HepG2 (cell line): ENCODE data around the gene BCL11B. TPM values are rescaled to one million over a fixed set of nuclear protein-coding genes. Genes with fewer than 3 reads are reported as not detected.

Experiments used
- ATAC-seq: fragments of 200-7000 bp; cut with Tn5 transposase; 3 replicates; pipeline ENCODE4 v1.9.1; 2020; ENCODE audit warnings: mild to moderate bottlenecking, moderate library complexity
- BruUV-seq: library from RNA; stranded (reverse); fragments of 400-500 nt; replicated peaks from 2 replicates; lab custom pipeline; 2021; lab: Mats Ljungman, UMichigan
- CTCF ChIA-PET: fragments of 300-600 bp; formaldehyde crosslinking; extraction: SDS; loops from one replicate; lab custom pipeline; 2021; ENCODE audit warnings: low total read pairs, inconsistent platforms, low intra/inter-chr PET ratio; lab: Yijun Ruan, JAX
- POLR2A ChIA-PET: fragments of 350-600 bp; sonication (Branson Sonifier 250); formaldehyde crosslinking; loops from one replicate; lab custom pipeline; 2020; ENCODE audit warnings: antibody characterized with exemption, inconsistent platforms; lab: Yijun Ruan, JAX
- DNase-seq: peaks from one replicate; pipeline ENCODE4 v3.0.0-alpha.2; 2015; ENCODE audit warnings: low spot score
- FAIRE-seq: peaks from 3 replicates; lab custom pipeline; 2011; peaks lifted over from hg19 to GRCh38; lab: Jason Lieb, UNC
- H2AFZ ChIP-seq: one replicate; pipeline ENCODE4 v1.6.1; 2011; ENCODE audit warnings: low read length, inconsistent platforms
- H3K27ac ChIP-seq: fragments of 300-600 bp; 3 replicates; pipeline ENCODE4 v1.8.0; 2011; ENCODE audit warnings: mixed run types, mild to moderate bottlenecking, mixed read lengths, low read length, inconsistent platforms; ENCODE audit not compliant: insufficient read depth; ENCODE audit errors: extremely low read length
- H3K27me3 ChIP-seq, 2 experiments: fragments of 200-600 bp in 1 of 2; 2 replicates in 1 of 2; 3 replicates in 1 of 2; pipeline versions ENCODE4 v1.6.0 to v1.8.0; 2011; ENCODE audit warnings: low read length in 2 of 2, mild to moderate bottlenecking in 2 of 2, moderate library complexity in 2 of 2, inconsistent platforms in 1 of 2; ENCODE audit not compliant: insufficient read depth in 2 of 2, control insufficient read depth in 1 of 2
- H3K36me3 ChIP-seq, 2 experiments: fragments of 200-600 bp in 1 of 2; replicated peaks in 1 of 2; 2 replicates in 1 of 2; 3 replicates in 1 of 2; pipeline versions ENCODE4 v1.5.1 to v1.8.0; 2011; ENCODE audit warnings: low read length in 2 of 2, inconsistent platforms in 1 of 2; ENCODE audit not compliant: insufficient read depth in 2 of 2, control insufficient read depth in 1 of 2
- H3K4me1 ChIP-seq: 2 replicates; pipeline ENCODE4 v1.5.1; 2012; ENCODE audit warnings: low read length, inconsistent platforms; ENCODE audit not compliant: insufficient read depth
- H3K4me2 ChIP-seq: 2 replicates; pipeline ENCODE4 v1.6.0; 2011; ENCODE audit warnings: low read depth, low read length, inconsistent platforms
- H3K4me3 ChIP-seq, 3 experiments: fragments of 200-600 bp in 1 of 3; sonication (generic), shearing (Covaris generic) in 1 of 3; replicated peaks in 1 of 3; 2 replicates each; pipeline ENCODE4 v1.5.1; 2011 to 2016; ENCODE audit warnings: low read length in 3 of 3, inconsistent platforms in 2 of 3, low read depth in 2 of 3, mild to moderate bottlenecking in 2 of 3, control low read depth in 1 of 3, mixed read lengths in 1 of 3; ENCODE audit not compliant: insufficient read depth in 1 of 3
- H3K79me2 ChIP-seq: one replicate; pipeline ENCODE4 v1.6.1; 2011; ENCODE audit warnings: low read length, inconsistent platforms; ENCODE audit not compliant: insufficient read depth
- H3K9ac ChIP-seq: 2 replicates; pipeline ENCODE4 v1.6.0; 2011; ENCODE audit warnings: mild to moderate bottlenecking, low read depth, low read length, inconsistent platforms; ENCODE audit not compliant: insufficient read depth
- H3K9me3 ChIP-seq: 2 replicates; pipeline ENCODE4 v1.5.1; 2012; ENCODE audit warnings: mild to moderate bottlenecking, low read length
- H4K20me1 ChIP-seq: 2 replicates; pipeline ENCODE4 v1.6.0; 2011; ENCODE audit warnings: inconsistent platforms, mild to moderate bottlenecking, low read length, moderate library complexity; ENCODE audit not compliant: insufficient read depth
- EZH2 ChIP-seq: conservative IDR thresholded peaks from 2 replicates; pipeline ENCODE4 v1.6.1; 2012; ENCODE audit warnings: mild to moderate bottlenecking, low read depth, low read length, moderate library complexity
- FOSL1 ChIP-seq: sonication (generic); formaldehyde crosslinking; IDR thresholded peaks from 2 replicates; pipeline ENCODE4 v1.9.0; 2021; ENCODE audit warnings: missing genetic modification reagents, borderline replicate concordance
- HOXD1 ChIP-seq: sonication (generic); formaldehyde crosslinking; IDR thresholded peaks from 2 replicates; pipeline ENCODE4 v1.5.0; 2020; ENCODE audit warnings: missing genetic modification reagents
- IKZF1 ChIP-seq: fragments of 450-650 bp; IDR thresholded peaks from 2 replicates; pipeline ENCODE4 v1.7.1; 2016
- MEF2D ChIP-seq: sonication (generic); formaldehyde crosslinking; IDR thresholded peaks from 2 replicates; pipeline ENCODE4 v1.5.1; 2020; ENCODE audit warnings: mild to moderate bottlenecking, missing genetic modification reagents
- SIN3A ChIP-seq: IDR thresholded peaks from 2 replicates; pipeline ENCODE4 v1.6.1; 2011; ENCODE audit warnings: low read depth, mild to moderate bottlenecking, control low read depth, low read length, borderline replicate concordance
- SRY ChIP-seq: sonication (generic); formaldehyde crosslinking; IDR thresholded peaks from 2 replicates; pipeline ENCODE4 v1.8.0; 2022; ENCODE audit warnings: mild to moderate bottlenecking, missing genetic modification reagents
- ZMYM3 ChIP-seq: sonication (generic); formaldehyde crosslinking; IDR thresholded peaks from 2 replicates; pipeline ENCODE4 v1.5.1; 2020; ENCODE audit warnings: mild to moderate bottlenecking, missing genetic modification reagents
- ZNF224 ChIP-seq: sonication (generic); formaldehyde crosslinking; IDR thresholded peaks from 2 replicates; pipeline ENCODE4 v1.5.0; 2020; ENCODE audit warnings: mild to moderate bottlenecking, missing genetic modification reagents
- ZNF563 ChIP-seq: sonication (generic); formaldehyde crosslinking; IDR thresholded peaks from 2 replicates; pipeline ENCODE4 v1.8.0; 2022; ENCODE audit warnings: mild to moderate bottlenecking, moderate library complexity, missing genetic modification reagents
- WGBS: methylation state at CpG from one replicate; pipeline ENCODE4 v1.1.6; 2017; ENCODE audit warnings: low lambda C conversion rate; 5-methylcytosine and 5-hydroxymethylcytosine counted together
- in situ Hi-C: cut with HindIII; loops from 2 replicates; pipeline ENCODE4 v1.10.0; 2017; ENCODE audit warnings: low pct_unique_long_range_greater_than_20kb; ENCODE audit not compliant: extremely low pct_ligation_motif_present
- intact Hi-C: fragments of 100-400 bp; cut with micrococcal nuclease; formaldehyde crosslinking; loops from one replicate; pipeline ENCODE4 v1.10.0; 2022; ENCODE audit not compliant: unreplicated experiment
- polyA plus RNA-seq, 8 experiments: library from polyadenylated mRNA; depleted of rRNA in 3 of 8; stranded (reverse) in 7 of 8; unstranded in 1 of 8; fragments of >200 nt; fragmentation: Illumina TruSeq in 4 of 8; extraction: Trizol in 4 of 8; gene quantifications; 2 replicates each; pipeline versions ENCODE4 v1.2.1 to v1.2.3, GENCODE V29; 2011 to 2016; ENCODE audit warnings: low read depth in 4 of 8, missing spikeins in 1 of 8, mixed read lengths in 1 of 8; ENCODE audit not compliant: insufficient read depth in 1 of 8
- total RNA-seq, 5 experiments: library from RNA; depleted of rRNA; stranded (reverse); fragments of >200 nt; fragmentation: Illumina TruSeq; extraction: Trizol; gene quantifications; 2 replicates each; pipeline ENCODE4 v1.2.3, GENCODE V29; 2016; ENCODE audit warnings: low read depth in 1 of 5
- TF ChIP-seq, protein P1 (sequence below), 2 experiments: IDR thresholded peaks; 2 replicates each; pipeline ENCODE4 v1.6.1; 2011 to 2012; ENCODE audit warnings: low read length in 2 of 2, borderline replicate concordance in 1 of 2, low read depth in 1 of 2, mild to moderate bottlenecking in 1 of 2, moderate library complexity in 1 of 2
- TF ChIP-seq, protein P2 (sequence below): sonication (generic); formaldehyde crosslinking; IDR thresholded peaks from 2 replicates; pipeline ENCODE4 v1.5.0; 2020; ENCODE audit warnings: mild to moderate bottlenecking, missing genetic modification reagents, moderate library complexity
- TF ChIP-seq, protein P3 (sequence below): sonication (generic); formaldehyde crosslinking; IDR thresholded peaks from 2 replicates; pipeline ENCODE4 v1.5.0; 2020; ENCODE audit warnings: mild to moderate bottlenecking, missing genetic modification reagents, borderline replicate concordance

Gene BCL11B
- total and polyA plus RNA-seq, 2 of the 13 experiments (the other 11 are each of a cell fraction or from before 2014, with no cell fraction given): not detected

DNA sequence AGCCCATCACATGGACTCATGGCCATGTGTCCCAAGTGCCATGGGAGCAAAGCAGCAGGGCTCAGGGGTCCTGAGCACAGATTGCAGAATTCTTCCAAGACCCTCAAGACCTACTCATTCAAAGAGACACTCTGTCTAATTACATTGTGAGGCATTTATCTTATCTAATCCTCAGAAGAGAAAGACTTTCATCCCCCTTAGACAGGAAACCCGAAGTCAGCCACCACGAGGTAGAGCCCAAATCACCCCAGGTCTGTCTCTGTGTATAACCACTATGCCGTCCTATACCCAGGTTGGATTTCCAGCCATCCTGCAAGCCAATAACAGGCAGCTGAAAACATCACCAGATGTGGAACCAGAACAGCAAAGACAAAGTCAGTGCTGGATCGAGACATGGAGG is 8.9 kb upstream of the BCL11B start (continued):
- TF ChIP-seq, protein P1, sequence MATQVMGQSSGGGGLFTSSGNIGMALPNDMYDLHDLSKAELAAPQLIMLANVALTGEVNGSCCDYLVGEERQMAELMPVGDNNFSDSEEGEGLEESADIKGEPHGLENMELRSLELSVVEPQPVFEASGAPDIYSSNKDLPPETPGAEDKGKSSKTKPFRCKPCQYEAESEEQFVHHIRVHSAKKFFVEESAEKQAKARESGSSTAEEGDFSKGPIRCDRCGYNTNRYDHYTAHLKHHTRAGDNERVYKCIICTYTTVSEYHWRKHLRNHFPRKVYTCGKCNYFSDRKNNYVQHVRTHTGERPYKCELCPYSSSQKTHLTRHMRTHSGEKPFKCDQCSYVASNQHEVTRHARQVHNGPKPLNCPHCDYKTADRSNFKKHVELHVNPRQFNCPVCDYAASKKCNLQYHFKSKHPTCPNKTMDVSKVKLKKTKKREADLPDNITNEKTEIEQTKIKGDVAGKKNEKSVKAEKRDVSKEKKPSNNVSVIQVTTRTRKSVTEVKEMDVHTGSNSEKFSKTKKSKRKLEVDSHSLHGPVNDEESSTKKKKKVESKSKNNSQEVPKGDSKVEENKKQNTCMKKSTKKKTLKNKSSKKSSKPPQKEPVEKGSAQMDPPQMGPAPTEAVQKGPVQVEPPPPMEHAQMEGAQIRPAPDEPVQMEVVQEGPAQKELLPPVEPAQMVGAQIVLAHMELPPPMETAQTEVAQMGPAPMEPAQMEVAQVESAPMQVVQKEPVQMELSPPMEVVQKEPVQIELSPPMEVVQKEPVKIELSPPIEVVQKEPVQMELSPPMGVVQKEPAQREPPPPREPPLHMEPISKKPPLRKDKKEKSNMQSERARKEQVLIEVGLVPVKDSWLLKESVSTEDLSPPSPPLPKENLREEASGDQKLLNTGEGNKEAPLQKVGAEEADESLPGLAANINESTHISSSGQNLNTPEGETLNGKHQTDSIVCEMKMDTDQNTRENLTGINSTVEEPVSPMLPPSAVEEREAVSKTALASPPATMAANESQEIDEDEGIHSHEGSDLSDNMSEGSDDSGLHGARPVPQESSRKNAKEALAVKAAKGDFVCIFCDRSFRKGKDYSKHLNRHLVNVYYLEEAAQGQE (IDR thresholded peaks at IDR 0.05; ENCODE audit: borderline replicate concordance in 1 of 2, low read depth in 1 of 2, low read length in 2 of 2): no peak
- TF ChIP-seq MEF2D (CRISPR knock-in tag): no peak
- TF ChIP-seq, protein P2, sequence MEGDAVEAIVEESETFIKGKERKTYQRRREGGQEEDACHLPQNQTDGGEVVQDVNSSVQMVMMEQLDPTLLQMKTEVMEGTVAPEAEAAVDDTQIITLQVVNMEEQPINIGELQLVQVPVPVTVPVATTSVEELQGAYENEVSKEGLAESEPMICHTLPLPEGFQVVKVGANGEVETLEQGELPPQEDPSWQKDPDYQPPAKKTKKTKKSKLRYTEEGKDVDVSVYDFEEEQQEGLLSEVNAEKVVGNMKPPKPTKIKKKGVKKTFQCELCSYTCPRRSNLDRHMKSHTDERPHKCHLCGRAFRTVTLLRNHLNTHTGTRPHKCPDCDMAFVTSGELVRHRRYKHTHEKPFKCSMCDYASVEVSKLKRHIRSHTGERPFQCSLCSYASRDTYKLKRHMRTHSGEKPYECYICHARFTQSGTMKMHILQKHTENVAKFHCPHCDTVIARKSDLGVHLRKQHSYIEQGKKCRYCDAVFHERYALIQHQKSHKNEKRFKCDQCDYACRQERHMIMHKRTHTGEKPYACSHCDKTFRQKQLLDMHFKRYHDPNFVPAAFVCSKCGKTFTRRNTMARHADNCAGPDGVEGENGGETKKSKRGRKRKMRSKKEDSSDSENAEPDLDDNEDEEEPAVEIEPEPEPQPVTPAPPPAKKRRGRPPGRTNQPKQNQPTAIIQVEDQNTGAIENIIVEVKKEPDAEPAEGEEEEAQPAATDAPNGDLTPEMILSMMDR: no peak
- no peak for TF ChIP-seq ZNF224 (CRISPR knock-in tag)
- TF ChIP-seq SIN3A: no peak
- no peak for TF ChIP-seq SRY

DNA sequence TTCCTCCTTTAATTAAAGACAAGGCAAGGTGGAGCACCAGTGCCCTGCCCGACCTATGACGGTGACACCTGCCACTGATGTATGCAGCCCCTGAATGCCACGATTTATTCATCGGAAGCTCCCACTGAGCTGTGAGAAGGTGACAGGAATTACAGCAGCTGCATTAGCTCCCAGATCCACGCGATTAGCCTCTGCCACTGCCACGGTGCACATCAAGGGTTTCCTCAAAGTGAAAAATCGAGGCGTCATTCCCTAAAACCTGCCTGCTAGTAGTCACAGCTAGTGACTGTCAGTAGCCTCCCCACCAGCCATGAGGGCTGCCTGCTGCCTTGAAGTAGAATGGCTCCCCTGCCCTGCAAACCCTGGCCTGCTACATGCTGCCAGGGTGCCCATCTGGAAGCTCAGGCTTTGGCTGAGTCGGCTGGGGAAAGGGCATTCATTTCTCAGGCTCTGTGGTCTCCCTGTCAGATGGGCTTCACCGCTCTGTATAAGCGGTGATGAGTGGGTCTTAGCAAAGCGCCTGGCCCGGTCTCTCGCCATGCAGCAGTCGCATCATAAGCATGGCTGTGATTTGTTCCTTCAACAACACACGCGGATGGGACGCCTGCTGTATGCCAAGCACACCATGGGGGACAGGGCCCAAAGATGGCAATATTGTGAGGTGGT is 8.2 kb upstream of the BCL11B start:
- 36% methylated on average over 12 of the region's 19 CpGs for WGBS
- TF ChIP-seq FOSL1 (CRISPR knock-in tag): no peak
- TF ChIP-seq ZNF563 (CRISPR knock-in tag): no peak
- TF ChIP-seq, protein P3, sequence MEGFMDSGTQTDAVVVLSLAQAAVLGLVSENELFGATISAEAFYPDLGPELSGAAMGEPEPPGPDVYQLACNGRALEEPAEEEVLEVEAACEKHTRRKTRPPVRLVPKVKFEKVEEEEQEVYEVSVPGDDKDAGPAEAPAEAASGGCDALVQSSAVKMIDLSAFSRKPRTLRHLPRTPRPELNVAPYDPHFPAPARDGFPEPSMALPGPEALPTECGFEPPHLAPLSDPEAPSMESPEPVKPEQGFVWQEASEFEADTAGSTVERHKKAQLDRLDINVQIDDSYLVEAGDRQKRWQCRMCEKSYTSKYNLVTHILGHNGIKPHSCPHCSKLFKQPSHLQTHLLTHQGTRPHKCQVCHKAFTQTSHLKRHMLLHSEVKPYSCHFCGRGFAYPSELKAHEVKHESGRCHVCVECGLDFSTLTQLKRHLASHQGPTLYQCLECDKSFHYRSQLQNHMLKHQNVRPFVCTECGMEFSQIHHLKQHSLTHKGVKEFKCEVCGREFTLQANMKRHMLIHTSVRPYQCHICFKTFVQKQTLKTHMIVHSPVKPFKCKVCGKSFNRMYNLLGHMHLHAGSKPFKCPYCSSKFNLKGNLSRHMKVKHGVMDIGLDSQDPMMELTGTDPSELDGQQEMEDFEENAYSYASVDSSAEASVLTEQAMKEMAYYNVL (CRISPR knock-in tag): no peak
- TF ChIP-seq HOXD1 (CRISPR knock-in tag): no peak
- no peak for TF ChIP-seq EZH2
- no peak for TF ChIP-seq ZMYM3
- TF ChIP-seq IKZF1: no peak

More for the DNA sequence above, 8.2 kb upstream of the BCL11B start:
- in situ Hi-C loops (no loop called here), intact Hi-C loops (no loop called here)
- H3K27ac ChIP-seq: no peak overlapping the region
- no peak overlapping the region for H3K4me2 ChIP-seq
- H3K9me3 ChIP-seq: no peaks in the 10 kb centered on the region
- H2AFZ ChIP-seq: no peak overlapping the region
- H3K4me3 ChIP-seq: no peak overlapping the region
- H3K79me2 ChIP-seq: no peaks in the 10 kb centered on the region
- ChIA-PET CTCF (no interaction called here), POLR2A (no interaction called here)
- FAIRE-seq: no peak
- no peak for DNase-seq
- no peaks in the 10 kb centered on the region for H3K36me3 ChIP-seq
- peaks cover 2% of the 10 kb centered on the region; the same call in 1 of the 2 replicates for H3K4me1 ChIP-seq
- H3K9ac ChIP-seq: no peak overlapping the region
- H3K27me3 ChIP-seq: peaks cover 1 to 51% of the 10 kb centered on the region in 2 experiments; a peak in 4 of 5 replicates
- no peaks in the 10 kb centered on the region for H4K20me1 ChIP-seq
- no TSS peak for BruUV-seq
- ATAC-seq: no peak
